Activated T-cell treated with anti-CD3 and anti-CD28 coated beads for 4 hours (primary cell): ENCODE data around the gene MEOX1.
"Not testable (repeated sequence)": the region's sequence is repeated elsewhere in the genome, so short reads cannot be mapped to it uniquely, and the experiment has no call there.

Experiments
- DNase-seq: peaks from one replicate; pipeline ENCODE4 v3.0.0-alpha.2; 2020

The MEOX1 gene

DNA sequence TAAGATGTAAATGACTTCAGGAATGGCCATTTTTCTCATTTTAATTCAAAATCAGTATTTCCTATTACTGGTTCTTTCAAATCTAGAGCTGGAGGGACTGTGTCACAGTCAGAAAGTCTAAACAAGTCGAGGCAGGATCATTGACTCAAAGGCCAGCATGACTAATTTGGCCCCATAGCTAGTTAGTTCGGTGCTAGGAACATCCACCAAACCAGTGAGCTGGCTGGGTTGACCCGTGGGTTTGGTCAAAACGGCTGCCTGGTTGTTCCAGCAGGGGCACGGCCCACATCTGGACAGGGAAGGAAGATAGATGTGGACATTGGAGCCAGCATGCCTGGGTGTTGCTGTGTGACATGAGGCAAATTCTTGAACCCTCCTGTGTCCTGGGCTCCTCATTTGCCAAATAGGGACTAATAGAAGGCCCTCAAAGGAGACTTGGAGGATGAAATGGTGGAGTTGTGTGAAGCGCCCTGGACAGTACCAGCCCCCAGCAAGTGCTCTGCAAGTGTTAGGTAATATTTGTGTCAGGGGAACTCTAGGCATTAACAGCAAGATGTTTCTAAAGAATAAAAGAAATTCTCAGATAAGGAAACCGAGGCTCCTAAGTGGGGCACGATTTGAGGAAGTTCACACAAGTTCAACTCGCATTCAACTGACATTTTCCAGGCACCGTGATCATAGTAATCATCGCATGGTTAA, 46.2 kb downstream of the MEOX1 start:
- DNase-seq = no peak

DNA sequence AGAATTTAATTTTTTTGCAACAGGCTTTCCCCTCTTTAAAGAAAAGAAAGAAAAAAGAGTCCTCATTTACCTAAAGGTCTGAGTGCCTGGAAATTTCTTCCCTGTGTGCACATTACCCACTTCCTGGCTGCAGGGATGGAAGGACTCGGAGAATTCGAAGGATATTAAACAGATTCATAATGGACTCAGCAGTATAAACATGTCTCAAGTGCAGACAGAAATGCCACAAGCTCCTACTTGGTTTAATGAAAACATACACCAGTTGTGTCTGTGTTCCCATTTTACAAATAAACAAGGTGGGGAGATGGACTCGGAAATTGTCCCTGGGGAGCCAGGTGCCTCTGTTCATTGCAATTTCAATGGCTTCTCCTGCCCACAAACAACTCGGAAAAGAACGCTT, 47.2 kb downstream of the MEOX1 start:
- DNase-seq = no peak

DNA sequence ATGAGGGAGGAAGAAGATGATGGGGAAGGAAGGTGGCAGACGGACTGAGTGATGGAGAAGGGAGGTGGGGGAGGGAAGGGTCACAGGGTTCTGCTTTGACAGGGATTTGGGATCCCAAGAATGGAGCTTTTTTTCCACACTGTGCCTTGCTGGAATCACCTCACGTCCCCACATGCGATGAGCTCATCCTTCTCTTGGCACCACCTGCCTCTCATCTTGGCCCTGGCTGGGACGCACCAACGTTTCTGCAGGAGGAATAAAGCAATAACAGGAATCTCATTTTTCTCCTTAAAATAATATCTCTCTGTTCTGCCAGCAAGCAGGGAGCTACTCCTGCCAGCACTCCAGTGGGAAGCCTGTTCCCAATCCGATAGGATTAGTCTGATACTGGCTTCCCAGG, 47.8 kb downstream of the MEOX1 start:
- DNase-seq = no peak

DNA sequence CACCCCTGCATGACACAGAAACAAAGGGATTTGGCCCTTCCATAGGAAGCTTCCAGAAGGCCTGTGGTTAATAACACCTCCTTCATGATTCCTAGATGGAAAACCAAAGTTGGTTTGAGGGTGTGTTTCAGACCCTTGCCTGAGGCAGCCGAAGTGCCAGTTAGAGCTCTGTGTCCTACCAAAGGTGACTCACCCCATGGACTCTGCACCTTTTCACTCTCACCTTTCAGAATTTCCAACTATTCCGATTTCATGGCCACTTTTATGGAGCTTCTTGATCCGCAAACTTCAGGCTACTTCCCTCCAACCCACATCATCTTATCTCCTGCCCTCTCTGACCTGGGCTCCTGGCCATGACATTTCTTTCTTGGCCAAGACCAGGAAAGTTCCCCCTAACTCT, 49.2 kb downstream of the MEOX1 start:
- DNase-seq = no peak

DNA sequence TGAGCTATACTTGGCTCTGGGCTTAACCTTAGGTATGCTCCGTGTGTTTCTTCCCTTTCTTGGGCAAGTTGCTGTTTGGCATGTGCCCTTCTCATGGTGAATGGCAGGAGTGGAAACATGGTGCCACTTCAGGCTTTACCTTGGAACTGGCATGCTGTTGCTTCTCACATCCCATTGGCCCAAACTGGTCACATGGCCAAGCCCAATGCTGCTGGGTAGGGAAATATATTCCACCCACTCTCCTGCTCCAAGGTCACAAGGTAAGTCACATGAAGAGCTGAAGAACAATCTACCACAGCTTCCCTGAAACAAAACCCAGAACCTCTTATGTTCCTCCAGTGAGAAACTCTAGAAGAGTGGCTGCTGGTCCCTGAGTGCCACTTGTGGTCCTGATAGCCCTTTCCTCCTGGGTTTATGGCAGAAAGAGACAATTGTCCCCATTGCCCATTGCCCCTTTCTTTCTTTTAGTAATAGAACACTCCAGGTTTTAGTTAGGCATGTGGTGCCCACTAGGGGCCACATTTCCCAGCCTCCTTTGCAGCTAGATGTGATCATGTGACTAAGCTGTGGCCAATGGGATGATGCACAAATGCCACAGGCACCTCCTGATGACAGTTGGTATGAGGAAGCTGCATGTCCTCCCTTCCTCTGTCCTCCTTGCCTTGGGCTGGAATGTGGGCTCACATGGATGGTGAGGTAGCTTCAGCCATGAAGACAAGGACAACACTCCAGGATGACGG, 50.3 kb downstream of the MEOX1 start:
- no peak for DNase-seq

DNA sequence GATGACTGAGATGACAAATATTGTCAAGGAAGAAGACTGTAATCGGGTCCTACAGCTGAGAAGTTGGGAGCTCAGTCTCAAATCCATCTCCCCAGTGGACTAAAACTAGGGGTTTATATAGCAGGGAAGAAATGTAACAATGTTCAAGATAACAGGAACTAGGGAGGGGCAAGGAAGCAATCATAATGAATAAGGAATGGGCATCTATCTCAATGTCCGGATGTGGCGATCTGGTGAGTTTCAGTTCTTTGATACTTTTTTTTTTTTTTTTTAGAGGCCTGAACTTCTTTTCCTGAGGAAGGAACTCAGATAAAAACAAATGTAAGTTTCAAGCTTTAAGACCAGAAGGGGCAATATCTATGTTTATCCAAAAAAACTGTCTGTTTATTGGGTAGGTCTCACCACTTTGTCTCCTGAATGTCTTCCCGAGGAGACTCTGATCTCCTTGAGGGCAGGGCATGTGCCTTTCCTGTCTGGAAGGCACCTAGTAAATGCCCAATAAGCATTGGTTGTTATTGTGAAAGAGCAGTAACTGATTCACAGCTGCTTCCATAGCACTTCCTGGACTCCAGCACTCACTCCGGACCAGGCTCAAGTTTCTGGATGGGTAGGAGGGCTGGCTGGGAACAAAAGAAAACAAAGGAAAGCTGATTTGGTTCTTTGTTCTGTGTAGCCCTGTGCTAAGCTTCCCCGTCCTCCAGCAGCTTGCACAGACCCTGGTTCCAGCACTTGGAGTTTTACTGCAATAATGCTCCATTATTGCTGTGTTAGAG, 51.9 kb downstream of the MEOX1 start:
- no peak for DNase-seq

DNA sequence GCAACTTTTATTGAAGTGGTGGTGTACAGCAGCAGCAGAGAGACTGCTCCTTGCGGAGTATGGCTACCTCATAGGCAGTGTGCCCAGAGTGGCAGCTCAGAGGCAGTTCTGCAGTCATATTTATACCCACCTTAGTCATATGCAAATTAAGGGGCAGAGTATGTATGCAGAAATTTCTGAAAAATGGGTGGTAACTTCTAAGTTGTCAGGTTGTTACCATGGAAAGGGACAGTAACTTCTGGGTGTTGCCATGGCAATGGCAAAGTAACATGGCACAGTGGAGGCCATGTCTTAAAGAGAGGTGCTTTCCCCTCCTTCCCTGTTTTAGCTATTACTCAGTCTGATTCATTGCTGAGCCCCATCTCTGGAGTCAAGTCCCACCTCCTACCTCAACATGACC, 53.4 kb downstream of the MEOX1 start:
- no peak for DNase-seq

DNA sequence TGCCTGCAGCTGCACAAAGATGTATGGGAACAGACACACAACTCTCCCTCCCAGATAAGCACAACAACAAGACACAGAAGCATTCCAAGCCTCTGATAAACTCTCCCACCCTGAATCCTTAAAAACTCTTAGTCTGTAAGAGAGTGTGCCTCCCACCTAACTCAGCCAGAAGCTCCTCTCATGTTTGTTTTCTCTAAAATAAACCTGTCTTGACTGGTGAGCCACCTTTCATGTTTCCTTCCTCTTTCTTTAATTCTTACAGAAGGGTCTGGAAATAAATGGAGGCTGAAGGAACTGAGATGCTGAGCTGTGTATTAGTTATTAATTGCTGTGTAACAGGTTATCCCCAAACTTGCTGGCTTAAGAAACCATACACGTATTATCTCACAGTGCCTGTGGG, 57.2 kb downstream of the MEOX1 start:
- DNase-seq = no peak

DNA sequence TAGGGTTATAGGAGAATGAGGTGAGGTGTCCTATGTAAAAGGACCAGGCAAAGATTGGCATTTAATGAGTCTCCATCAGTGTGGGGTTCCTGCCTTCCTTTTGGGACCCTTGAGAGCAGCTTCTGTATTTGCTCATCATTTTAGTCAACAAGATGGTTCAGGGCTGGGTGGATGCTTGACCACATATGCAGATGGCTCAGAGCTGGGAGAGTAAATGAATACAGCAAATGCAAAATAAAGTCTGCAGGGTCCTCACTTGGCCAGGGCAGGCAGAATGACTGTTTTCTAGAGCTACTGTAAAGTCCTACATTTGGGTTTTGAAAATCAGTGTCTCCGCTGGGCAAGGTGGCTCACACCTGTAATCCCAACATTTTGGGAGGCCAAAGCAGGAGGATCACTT, 58.4 kb downstream of the MEOX1 start:
- DNase-seq = no peak

DNA sequence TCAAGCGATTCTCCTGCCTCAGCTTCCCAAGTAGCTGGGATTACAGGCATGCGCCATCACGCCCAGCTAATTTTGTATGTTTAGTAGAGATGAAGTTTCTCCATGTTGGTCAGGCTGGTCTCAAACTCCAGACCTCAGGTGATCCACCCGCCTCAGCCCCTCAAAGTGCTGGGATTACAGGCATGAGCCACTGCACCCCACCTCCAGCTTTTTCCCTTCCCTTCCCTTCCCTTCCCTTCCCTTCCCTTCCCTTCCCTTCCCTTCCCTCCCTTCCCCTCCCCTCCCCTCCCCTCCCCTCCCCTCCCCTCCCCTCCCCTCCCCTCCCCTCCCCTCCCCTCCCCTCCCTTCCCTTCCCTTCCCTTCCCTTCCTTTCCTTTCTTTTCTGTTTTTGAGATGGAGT, 59.2 kb downstream of the MEOX1 start:
- DNase-seq = not testable (repeated sequence)

DNA sequence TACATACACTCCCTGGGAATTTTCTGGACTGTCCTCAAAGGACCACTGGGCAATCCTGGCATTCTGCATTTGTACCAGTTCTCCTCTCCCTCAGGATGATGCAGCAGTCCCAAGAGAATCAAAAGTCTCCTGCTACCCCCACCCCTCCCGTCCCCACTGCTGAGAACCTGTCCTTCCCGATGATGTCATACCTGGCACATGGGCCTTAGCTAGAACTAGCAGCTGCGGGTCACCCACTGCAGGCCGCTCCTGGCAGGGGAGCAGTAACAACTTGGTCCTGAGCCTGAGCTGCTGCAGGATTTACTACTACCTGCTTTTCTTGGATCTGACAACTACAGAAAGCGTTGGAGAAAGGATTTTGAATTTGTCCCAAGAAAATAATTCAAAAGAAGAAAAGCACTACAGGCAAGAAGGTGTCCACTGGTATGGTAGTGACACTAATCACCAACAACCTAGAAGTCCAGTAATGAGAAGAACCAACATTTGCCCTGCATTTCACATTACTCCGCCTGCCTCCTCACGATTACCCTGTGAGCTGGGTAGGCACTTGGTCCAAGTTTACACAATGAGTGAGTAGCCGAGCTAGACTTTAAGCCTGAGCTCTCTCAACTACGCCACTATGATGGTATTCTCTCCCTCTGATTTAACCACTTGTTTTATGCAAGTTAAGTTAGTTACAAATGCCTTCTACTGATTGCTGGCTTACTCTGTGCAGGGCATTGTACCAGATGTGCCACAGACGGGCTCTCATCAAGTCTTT, 60.3 kb downstream of the MEOX1 start:
- DNase-seq = no peak

DNA sequence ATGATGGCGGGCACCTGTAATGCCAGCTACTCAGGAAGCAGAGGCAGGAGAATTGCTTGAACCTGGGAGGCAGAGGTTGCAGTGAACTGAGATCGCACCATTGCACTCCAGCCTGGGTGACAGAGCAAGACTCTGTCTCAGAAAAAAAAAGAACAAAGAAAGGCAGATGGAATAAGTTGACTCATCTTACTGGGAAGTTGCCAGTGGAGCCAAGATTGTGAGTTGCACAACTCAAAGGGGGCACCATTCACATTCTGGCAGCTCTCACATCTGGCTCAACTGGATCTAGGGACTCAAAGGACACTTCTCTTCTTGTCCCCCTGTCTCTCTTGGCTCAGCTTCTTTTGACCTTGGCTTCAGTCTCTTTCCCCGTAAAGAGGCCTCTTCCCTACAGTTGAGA, 61.9 kb downstream of the MEOX1 start:
- DNase-seq = no peak

DNA sequence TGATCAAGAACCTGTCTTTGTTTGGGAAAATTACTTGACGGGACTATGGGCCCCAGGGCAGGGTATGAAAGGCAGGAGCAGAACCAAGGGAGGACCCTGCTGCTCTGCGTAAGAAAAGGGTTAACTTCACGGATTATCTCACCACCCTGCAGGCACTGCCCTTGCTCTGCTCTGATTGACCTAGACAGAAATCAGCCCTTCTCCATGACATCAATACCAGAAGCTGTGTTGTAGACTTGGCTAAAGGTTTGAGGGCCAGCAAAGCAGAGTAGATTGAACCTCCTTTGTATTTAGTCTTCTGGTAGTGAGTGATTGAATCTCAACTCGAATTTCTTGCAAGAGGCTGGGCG, 62.7 kb downstream of the MEOX1 start:
- DNase-seq = no peak

DNA sequence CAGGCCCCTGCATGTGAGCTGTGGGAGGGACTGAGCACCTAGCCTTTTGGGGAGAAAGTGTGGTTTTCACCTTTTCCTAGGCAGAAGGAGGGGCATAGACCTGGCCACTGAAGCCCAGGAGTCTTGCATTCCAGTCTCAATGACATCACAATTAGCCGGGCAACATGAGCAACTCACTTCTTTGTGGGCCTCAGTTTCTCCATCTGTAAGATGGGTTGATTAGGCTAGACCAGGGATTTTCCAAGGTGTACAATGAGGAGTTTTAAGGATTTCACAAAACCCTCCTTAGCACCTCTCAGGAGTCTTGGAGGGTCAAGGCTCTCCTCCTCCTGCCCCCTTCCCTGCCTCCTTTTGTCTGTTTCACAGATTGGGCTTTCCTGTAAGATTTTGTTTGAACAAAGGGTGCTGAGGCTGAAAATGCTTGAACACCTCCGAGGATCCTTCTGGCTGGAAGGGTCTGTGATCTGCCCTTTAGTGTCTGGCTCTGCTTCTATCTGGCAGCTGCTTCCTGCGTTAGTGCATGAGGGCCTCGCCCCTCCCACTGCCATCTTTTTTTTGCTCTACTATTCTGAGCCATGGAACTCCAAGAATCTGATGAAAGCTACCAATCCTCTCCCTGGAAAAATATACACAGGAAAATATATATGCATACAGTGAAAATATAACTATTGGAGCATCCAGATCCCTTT, 63.2 kb downstream of the MEOX1 start:
- DNase-seq = no peak

DNA sequence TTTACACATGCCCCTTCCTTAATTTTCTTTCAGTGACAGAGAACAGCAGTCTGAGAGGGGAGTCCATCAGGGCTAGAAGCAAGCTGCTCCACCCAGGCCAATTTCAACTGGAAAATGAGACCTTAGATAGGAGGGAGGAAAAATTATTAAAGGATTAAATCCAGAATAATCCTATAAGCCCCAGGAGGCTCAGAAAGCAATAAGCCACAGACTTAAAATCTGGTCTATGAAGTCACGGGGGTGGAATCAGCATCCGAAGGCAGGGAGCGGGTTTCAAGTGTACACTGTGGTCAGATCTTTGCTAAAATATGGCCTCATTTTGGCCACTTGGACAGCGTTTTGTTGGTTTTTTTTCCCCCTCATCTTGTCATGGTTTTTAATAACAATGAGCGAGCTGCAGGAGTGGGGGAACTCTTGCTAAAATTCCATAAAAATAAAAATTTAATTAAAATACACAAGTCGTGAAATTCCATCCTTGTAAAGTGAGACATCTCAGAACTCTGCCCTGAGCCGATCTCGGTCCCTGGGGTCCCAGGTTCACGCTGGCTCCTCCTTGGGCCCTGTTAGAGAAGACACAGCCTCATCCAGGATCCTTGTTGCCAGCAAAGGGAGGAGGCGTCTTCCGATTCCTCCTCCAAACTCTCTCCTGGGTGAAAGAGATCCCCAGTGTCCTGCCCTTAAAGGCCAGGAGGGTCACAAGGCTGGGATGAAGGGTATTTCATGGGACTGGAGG, 63.9 kb downstream of the MEOX1 start:
- DNase-seq = no peak

DNA sequence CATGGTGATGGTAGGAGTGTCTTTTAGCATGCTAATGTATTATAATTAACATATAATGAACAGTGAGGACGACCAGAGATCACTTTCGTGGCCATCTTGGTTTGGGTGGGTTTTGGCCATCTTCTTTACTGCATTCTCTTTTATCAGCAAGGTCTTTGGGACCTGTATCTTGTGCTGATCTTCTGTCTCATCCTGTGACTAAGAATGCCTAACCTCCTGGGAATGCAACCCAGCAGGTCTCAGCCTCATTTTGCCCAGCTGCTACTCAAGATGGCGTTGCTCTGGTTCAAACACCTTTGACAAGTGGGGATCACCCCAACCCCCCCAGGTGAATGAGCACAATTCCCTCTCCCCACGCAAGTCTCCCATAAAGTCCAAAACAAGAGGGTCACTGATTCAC, 66.3 kb downstream of the MEOX1 start:
- no peak for DNase-seq

DNA sequence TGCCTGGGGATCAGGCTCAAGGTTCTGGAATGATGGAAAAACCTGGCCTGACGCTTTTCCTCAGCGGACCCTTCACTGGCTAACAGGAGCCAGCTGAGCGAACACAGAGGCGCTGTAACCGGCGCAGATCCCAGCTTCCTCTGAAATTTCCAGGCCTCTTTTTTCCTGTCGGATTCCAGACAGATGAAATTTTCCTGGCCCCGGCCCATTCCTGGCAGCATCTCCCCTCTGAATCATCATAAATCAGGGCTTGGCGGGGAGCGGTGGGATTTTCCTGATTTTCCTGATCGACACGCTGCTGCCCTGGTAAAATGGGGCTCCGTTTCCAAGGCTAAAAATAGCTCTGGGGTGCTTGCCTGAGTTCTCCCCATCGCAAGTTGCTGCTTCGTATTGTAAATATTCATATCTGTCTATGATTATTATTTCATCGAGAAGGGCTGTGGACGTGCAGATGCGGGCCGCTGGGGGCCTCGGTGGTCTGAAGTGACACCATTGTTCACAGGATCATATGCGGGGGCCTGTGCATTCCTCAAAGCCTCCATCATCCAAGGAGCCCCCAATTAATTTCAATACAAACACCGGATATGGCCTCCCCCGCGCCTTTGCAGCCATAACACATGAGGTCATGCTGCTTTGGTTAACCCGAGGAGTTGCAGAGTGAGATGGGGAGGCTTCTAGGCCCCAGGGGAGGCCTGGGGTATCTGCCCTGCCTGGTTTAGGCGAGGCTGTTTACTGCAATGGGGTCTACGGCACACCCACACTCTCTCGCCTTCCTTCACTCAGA, 69.8 kb downstream of the MEOX1 start:
- no peak for DNase-seq

DNA sequence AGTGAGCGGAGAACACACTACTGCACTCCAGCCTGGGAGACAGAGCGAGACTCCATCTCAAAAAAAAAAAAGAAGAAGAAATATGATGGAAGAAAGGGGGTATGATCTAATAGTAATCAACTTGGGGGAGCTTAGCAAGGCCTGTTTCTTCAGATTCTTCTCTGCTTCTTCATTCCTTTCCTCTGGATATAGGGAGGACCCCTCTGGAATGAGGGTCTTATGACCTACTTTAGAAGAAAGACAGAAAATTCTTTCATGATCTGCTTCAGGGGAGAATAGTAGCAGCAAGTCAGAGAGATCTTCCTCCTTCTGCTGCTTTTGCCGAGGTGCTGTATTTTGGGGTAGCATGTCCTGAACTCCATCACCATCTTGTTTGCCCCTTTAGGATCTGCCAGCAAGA, 70.7 kb downstream of the MEOX1 start:
- DNase-seq = no peak
